Measurements from ENCODE around the gene PHGDH.

Gene PHGDH

GRCh38 chr1:119711804-119712341, at the start of gene PHGDH:
Gene PHGDH (plus strand): TSS chr1:119711934. CDS start chr1:119712023, 89 bp downstream.
- TF ChIP-seq CTCF (IDR thresholded peaks at IDR 0.05; ENCODE audit: low read length, missing control alignments): no peak
- peak; percentile 92 for DNase-seq (ENCODE audit: low read depth)
- H3K4me3 ChIP-seq (replicated peaks; ENCODE audit: low read depth, low read length): peak within 1 kb of the TSS; percentile 67

- no peak overlapping the region for H3K4me3 ChIP-seq (replicated peaks; ENCODE audit: low read depth, low read length)
- no peak for TF ChIP-seq CTCF (IDR thresholded peaks at IDR 0.05; ENCODE audit: low read length, missing control alignments)
- DNase-seq (ENCODE audit: low read depth): no peak
Measured at GRCh38 chr1:119662034-119662437, 49.7 kb upstream of the PHGDH start.

- no peak overlapping the region for H3K4me3 ChIP-seq (replicated peaks; ENCODE audit: low read depth, low read length)
- no peak for DNase-seq (ENCODE audit: low read depth)
- TF ChIP-seq CTCF (IDR thresholded peaks at IDR 0.05; ENCODE audit: low read length, missing control alignments): no peak
Measured at GRCh38 chr1:119664067-119664466, 47.7 kb upstream of the PHGDH start.

- TF ChIP-seq CTCF (IDR thresholded peaks at IDR 0.05; ENCODE audit: low read length, missing control alignments): no peak
- H3K4me3 ChIP-seq (replicated peaks; ENCODE audit: low read depth, low read length): no peak overlapping the region
- no peak for DNase-seq (ENCODE audit: low read depth)
Measured at GRCh38 chr1:119667173-119667572, 44.6 kb upstream of the PHGDH start.

- no peak for TF ChIP-seq CTCF (IDR thresholded peaks at IDR 0.05; ENCODE audit: low read length, missing control alignments)
Measured at GRCh38 chr1:119670898-119671297, 40.8 kb upstream of the PHGDH start.

GRCh38 chr1:119673171-119673940, 38.4 kb upstream of the PHGDH start:
- peak; percentile 73 for DNase-seq (ENCODE audit: low read depth)
- no peak for TF ChIP-seq CTCF (IDR thresholded peaks at IDR 0.05; ENCODE audit: low read length, missing control alignments)
- no peak overlapping the region for H3K4me3 ChIP-seq (replicated peaks; ENCODE audit: low read depth, low read length)

More at GRCh38 chr1:119670898-119671297, 40.8 kb upstream of the PHGDH start:
- DNase-seq (ENCODE audit: low read depth): no peak
- H3K4me3 ChIP-seq (replicated peaks; ENCODE audit: low read depth, low read length): no peak overlapping the region
